Trophoblast cell (in vitro differentiated cells and primary cell): ENCODE measurements around the gene GHR.

Experiments
- DNase-seq, 2 donors: peaks; one replicate each; pipeline ENCODE4 v3.0.0-alpha.2; 2016
- H2AFZ ChIP-seq: 2 replicates; pipeline ENCODE4 v1.6.1; 2013; ENCODE audit warnings: low read length, moderate library complexity, mild to moderate bottlenecking; ENCODE audit not compliant: insufficient read depth, poor library complexity
- H2AK5ac ChIP-seq: 2 replicates; pipeline ENCODE4 v1.6.1; 2013; ENCODE audit warnings: mild to moderate bottlenecking, low read length
- H2BK120ac ChIP-seq: 2 replicates; pipeline ENCODE4 v1.6.1; 2013; ENCODE audit warnings: low read length, mild to moderate bottlenecking, moderate library complexity; ENCODE audit not compliant: insufficient read depth, poor library complexity
- H2BK12ac ChIP-seq: 2 replicates; pipeline ENCODE4 v1.6.1; 2013; ENCODE audit warnings: mild to moderate bottlenecking, low read length, moderate library complexity
- H2BK5ac ChIP-seq: 2 replicates; pipeline ENCODE4 v1.6.1; 2013; ENCODE audit warnings: low read length, low read depth, moderate library complexity, mild to moderate bottlenecking; ENCODE audit not compliant: poor library complexity
- H3K14ac ChIP-seq: 2 replicates; pipeline ENCODE4 v1.6.1; 2013; ENCODE audit warnings: mild to moderate bottlenecking, low read length
- H3K18ac ChIP-seq: 2 replicates; pipeline ENCODE4 v1.6.1; 2013; ENCODE audit warnings: mild to moderate bottlenecking, low read length
- H3K23ac ChIP-seq: 2 replicates; pipeline ENCODE4 v1.6.1; 2013; ENCODE audit warnings: low read length
- H3K27ac ChIP-seq: 2 replicates; pipeline ENCODE4 v1.5.1; 2013; ENCODE audit warnings: low read depth, mild to moderate bottlenecking, inconsistent platforms, low read length, moderate library complexity
- H3K27me3 ChIP-seq: 2 replicates; pipeline ENCODE4 v1.6.1; 2013; ENCODE audit warnings: inconsistent platforms, mild to moderate bottlenecking, low read length, moderate library complexity; ENCODE audit not compliant: insufficient read depth
- H3K36me3 ChIP-seq, 2 experiments: 1 replicate in 1 of 2; 2 replicates in 1 of 2; pipeline ENCODE4 v1.6.1; 2013; ENCODE audit warnings: low read length in 2 of 2, mild to moderate bottlenecking in 2 of 2, moderate library complexity in 1 of 2; ENCODE audit not compliant: insufficient read depth in 2 of 2, control insufficient read depth in 1 of 2
- H3K4ac ChIP-seq: 2 replicates; pipeline ENCODE4 v1.6.1; 2013; ENCODE audit warnings: low read depth, mild to moderate bottlenecking, low read length, moderate library complexity
- H3K4me1 ChIP-seq, 2 experiments: 1 replicate in 1 of 2; 2 replicates in 1 of 2; pipeline ENCODE4 v1.6.1; 2013; ENCODE audit warnings: low read length in 2 of 2, mild to moderate bottlenecking in 2 of 2, moderate library complexity in 1 of 2; ENCODE audit not compliant: insufficient read depth in 2 of 2, control insufficient read depth in 1 of 2
- H3K4me2 ChIP-seq: 2 replicates; pipeline ENCODE4 v1.6.1; 2013; ENCODE audit warnings: inconsistent platforms, mild to moderate bottlenecking, low read length, moderate library complexity
- H3K4me3 ChIP-seq: 2 replicates; pipeline ENCODE4 v1.5.1; 2013; ENCODE audit warnings: mild to moderate bottlenecking, low read depth, low read length, inconsistent platforms
- H3K79me1 ChIP-seq: one replicate; pipeline ENCODE4 v1.6.1; 2013; ENCODE audit warnings: low read length
- H3K79me2 ChIP-seq: 2 replicates; pipeline ENCODE4 v1.6.1; 2013; ENCODE audit warnings: low read length, mild to moderate bottlenecking; ENCODE audit not compliant: control insufficient read depth, insufficient read depth, poor library complexity
- H3K9ac ChIP-seq: 2 replicates; pipeline ENCODE4 v1.6.1; 2013; ENCODE audit warnings: mild to moderate bottlenecking, low read length
- H3K9me3 ChIP-seq: 2 replicates; pipeline ENCODE4 v1.6.1; 2013; ENCODE audit warnings: low read depth, mild to moderate bottlenecking, control low read depth, inconsistent platforms, low read length; ENCODE audit not compliant: insufficient read depth
- H4K12ac ChIP-seq: 2 replicates; pipeline ENCODE4 v1.6.1; 2013; ENCODE audit warnings: low read depth, mild to moderate bottlenecking, low read length, moderate library complexity
- H4K8ac ChIP-seq: 2 replicates; pipeline ENCODE4 v1.6.1; 2013; ENCODE audit warnings: low read depth, mild to moderate bottlenecking, low read length, moderate library complexity
- H4K91ac ChIP-seq: one replicate; pipeline ENCODE4 v1.6.1; 2013; ENCODE audit warnings: low read depth, mild to moderate bottlenecking, low read length, moderate library complexity
- WGBS: extraction: QIAGEN DNeasy Blood & Tissue Kit; methylation state at CpG from one replicate; pipeline ENCODE4 v1.1.7; 2013; ENCODE audit warnings: missing lambda C conversion rate; ENCODE audit not compliant: insufficient read length, insufficient coverage; ENCODE audit errors: extremely low coverage; 5-methylcytosine and 5-hydroxymethylcytosine counted together

The GHR gene

DNA sequence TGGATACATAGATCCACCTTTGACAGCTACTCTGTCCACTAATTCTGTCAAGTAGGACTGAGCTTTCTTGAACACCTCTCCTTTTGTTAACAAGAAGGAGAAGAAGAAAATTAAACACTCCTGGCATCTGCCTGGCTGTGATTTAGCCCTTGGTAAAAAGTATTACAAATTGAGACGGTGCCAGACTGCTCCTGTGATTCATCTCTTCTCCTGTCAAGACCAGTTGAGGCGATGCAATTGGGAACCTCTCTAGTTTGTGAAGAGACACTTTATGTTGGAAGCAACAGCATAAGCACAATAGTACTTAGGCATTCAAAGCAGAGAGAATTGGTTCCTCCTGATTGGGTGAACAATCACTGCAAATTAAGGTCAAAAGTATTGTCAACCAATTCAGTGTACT is 72.7 kb downstream of the GHR start:
- no CpG with 5 or more reads among the region's 2 CpGs for WGBS
- no peaks in the 10 kb centered on the region for H3K79me2 ChIP-seq
- no peak overlapping the region for H4K12ac ChIP-seq
- peaks cover 5 to 8% of the 10 kb centered on the region in 2 experiments for H3K4me1 ChIP-seq
- no peak overlapping the region for H4K91ac ChIP-seq
- H3K4me3 ChIP-seq, result no peak overlapping the region
- H3K9ac ChIP-seq, result no peak overlapping the region
- H2BK12ac ChIP-seq, result no peak overlapping the region
- H3K36me3 ChIP-seq, result no peaks in the 10 kb centered on the region
- no peak overlapping the region for H3K14ac ChIP-seq
- no peak overlapping the region for H2BK5ac ChIP-seq
- no peak overlapping the region for H2AFZ ChIP-seq
- H3K9me3 ChIP-seq, result no peaks in the 10 kb centered on the region
- no peak overlapping the region for H3K4ac ChIP-seq
- no peaks in the 10 kb centered on the region for H3K79me1 ChIP-seq
- DNase-seq, result no peak
- no peak overlapping the region for H4K8ac ChIP-seq
- H2AK5ac ChIP-seq, result no peak overlapping the region
- H3K4me2 ChIP-seq, result no peak overlapping the region
- H3K27ac ChIP-seq, result no peak overlapping the region
- H3K18ac ChIP-seq, result no peak overlapping the region
- H3K27me3 ChIP-seq, result no peaks in the 10 kb centered on the region
- no peak overlapping the region for H3K23ac ChIP-seq
- H2BK120ac ChIP-seq, result no peak overlapping the region

DNA sequence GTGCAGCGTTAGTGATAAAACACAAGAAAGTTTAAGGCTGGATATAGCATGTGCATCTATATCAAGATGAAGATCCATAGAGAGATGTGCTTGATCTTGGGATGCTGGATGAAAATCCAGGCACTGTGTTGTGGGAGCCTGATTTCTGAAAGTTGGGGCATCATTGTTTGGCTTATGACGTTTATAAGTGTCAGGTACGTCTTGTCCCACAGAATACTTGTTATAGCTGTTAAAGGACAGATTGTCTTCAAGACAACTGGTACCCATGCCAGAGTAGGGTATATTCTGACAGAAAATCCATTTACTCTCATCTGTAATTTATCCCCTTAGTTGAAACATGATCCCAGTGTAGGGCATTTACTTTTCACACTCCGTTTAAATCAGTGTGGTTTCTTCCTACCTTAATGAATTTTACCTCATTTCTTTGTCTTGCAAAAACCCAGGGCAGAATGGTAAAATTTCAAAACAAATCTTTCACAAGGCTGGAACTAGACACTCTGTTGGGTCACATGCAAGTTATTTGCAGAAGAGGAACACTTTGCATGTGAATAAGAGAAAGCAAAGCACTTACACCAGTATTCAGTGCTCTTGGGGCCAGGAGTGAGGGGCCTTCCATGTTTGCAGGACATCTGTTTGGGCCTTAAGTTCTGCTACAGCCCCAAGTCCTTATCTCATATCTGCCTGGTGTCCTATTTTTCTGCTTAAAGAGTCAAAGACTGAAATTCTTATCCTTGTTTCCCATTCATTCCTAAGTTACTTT is 73.3 kb downstream of the GHR start:
- peaks cover 5 to 7% of the 10 kb centered on the region in 2 experiments for H3K4me1 ChIP-seq
- H3K36me3 ChIP-seq, result no peaks in the 10 kb centered on the region
- H2AK5ac ChIP-seq, result no peak overlapping the region
- H3K9ac ChIP-seq, result no peak overlapping the region
- no peak overlapping the region for H3K23ac ChIP-seq
- H3K18ac ChIP-seq, result no peak overlapping the region
- H3K9me3 ChIP-seq, result no peaks in the 10 kb centered on the region
- no peak for DNase-seq
- no peaks in the 10 kb centered on the region for H3K79me2 ChIP-seq
- no peak overlapping the region for H3K27ac ChIP-seq
- H4K12ac ChIP-seq, result no peak overlapping the region
- no peak overlapping the region for H2BK120ac ChIP-seq
- H4K8ac ChIP-seq, result no peak overlapping the region
- H3K4ac ChIP-seq, result no peak overlapping the region
- no peak overlapping the region for H3K4me2 ChIP-seq
- no peak overlapping the region for H2BK5ac ChIP-seq
- no peak overlapping the region for H3K4me3 ChIP-seq
- H3K79me1 ChIP-seq, result no peaks in the 10 kb centered on the region
- no peak overlapping the region for H4K91ac ChIP-seq
- WGBS, result no CpG with 5 or more reads among the region's 4 CpGs
- H3K14ac ChIP-seq, result no peak overlapping the region
- no peak overlapping the region for H2BK12ac ChIP-seq
- no peaks in the 10 kb centered on the region for H3K27me3 ChIP-seq
- H2AFZ ChIP-seq, result no peak overlapping the region

DNA sequence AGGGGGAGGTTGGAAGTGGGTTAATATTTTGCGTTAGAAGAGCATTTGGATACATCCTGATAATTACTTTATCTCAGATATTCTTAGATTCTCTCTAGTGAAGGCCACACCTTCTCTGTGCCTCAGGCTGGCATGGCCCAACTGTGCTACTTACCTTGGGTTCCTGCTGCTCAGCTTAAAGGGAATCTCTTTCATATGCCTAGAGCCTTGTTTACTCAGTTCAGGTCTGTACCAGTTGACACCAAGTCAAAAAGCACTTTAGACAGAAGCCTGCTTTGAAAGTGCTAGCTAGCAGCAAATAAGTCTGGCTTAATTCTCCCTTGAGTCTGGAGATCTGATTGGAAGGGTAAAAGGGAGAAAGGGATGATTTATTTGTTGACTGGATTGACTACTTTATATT is 74.8 kb downstream of the GHR start:
- no CpG with 5 or more reads among the region's 1 CpG for WGBS
- H2AK5ac ChIP-seq, result no peak overlapping the region
- H4K8ac ChIP-seq, result no peak overlapping the region

DNA sequence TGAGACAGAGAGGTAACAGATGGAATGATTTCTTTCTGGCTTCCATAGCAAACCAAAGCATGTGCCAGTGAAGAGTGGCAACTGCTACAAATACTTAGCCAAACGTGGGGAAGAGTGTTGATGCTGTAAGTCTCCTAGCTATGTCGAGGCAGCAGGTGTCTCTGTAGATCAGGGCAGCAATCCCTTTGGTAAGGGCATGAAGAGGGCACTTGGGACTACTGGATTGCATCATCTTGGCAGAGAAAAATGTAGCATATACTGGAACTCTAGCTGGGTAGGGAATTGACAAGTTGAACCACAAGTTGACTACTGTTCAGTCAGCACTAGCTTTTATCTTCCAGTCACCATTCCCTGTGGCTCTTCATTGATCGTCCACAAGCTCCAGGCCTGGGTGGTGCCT is 75.8 kb downstream of the GHR start:
- H2BK12ac ChIP-seq, result no peak overlapping the region
- H3K18ac ChIP-seq, result no peak overlapping the region
- no peak overlapping the region for H2BK5ac ChIP-seq
- no peak overlapping the region for H3K4ac ChIP-seq
- no peak overlapping the region for H2AK5ac ChIP-seq
- H3K9me3 ChIP-seq, result no peaks in the 10 kb centered on the region
- no peak overlapping the region for H3K14ac ChIP-seq
- DNase-seq, result no peak
- H3K4me2 ChIP-seq, result no peak overlapping the region
- H2BK120ac ChIP-seq, result no peak overlapping the region
- H3K79me2 ChIP-seq, result no peaks in the 10 kb centered on the region
- no peak overlapping the region for H3K4me3 ChIP-seq
- H3K23ac ChIP-seq, result no peak overlapping the region
- peaks cover 5 to 7% of the 10 kb centered on the region in 2 experiments for H3K4me1 ChIP-seq
- no peak overlapping the region for H3K9ac ChIP-seq
- no peaks in the 10 kb centered on the region for H3K79me1 ChIP-seq
- H4K12ac ChIP-seq, result no peak overlapping the region
- no peak overlapping the region for H4K8ac ChIP-seq
- no peak overlapping the region for H2AFZ ChIP-seq
- no CpG with 5 or more reads among the region's 3 CpGs for WGBS
- H3K36me3 ChIP-seq, result no peaks in the 10 kb centered on the region
- no peaks in the 10 kb centered on the region for H3K27me3 ChIP-seq
- no peak overlapping the region for H3K27ac ChIP-seq
- no peak overlapping the region for H4K91ac ChIP-seq

More for the DNA sequence above, 74.8 kb downstream of the GHR start:
- Histone ChIP-seq H3K79me2 (no peaks in the 10 kb centered on the region), H3K9me3 (no peaks in the 10 kb centered on the region), H2BK120ac (no peak overlapping the region), H3K14ac (no peak overlapping the region), H4K12ac (no peak overlapping the region), H3K4ac (no peak overlapping the region), H3K23ac (no peak overlapping the region), H3K4me2 (no peak overlapping the region), H2BK12ac (no peak overlapping the region), H3K4me1 (peaks cover 5 to 7% of the 10 kb centered on the region in 2 experiments), H2BK5ac (no peak overlapping the region), H3K4me3 (no peak overlapping the region), H3K36me3 (no peaks in the 10 kb centered on the region), H3K27me3 (no peaks in the 10 kb centered on the region), H3K27ac (no peak overlapping the region), H4K91ac (no peak overlapping the region), H3K9ac (no peak overlapping the region), H3K18ac (no peak overlapping the region), H3K79me1 (no peaks in the 10 kb centered on the region), H2AFZ (no peak overlapping the region)
- DNase-seq, result no peak
